HFFc6 (cell line): ENCODE results near the gene ANLN. TPM values are rescaled to one million over a fixed set of nuclear protein-coding genes. Genes with fewer than 3 reads are reported as not detected.

Experiments used
- DNase-seq: peaks from one replicate; pipeline ENCODE4 v3.0.0-alpha.2; 2018
- H3K27ac Mint-ChIP-seq: 2 replicates; pipeline ENCODE4 v1.8.0; 2020; ENCODE audit warnings: mild to moderate bottlenecking, mixed read lengths
- H3K27me3 Mint-ChIP-seq: 2 replicates; pipeline ENCODE4 v1.8.0; 2021; ENCODE audit warnings: mild to moderate bottlenecking, moderate library complexity, mixed read lengths; ENCODE audit not compliant: insufficient read depth
- H3K36me3 Mint-ChIP-seq: 2 replicates; pipeline ENCODE4 v1.8.0; 2021; ENCODE audit warnings: low read depth, mixed read lengths
- H3K4me1 Mint-ChIP-seq: 2 replicates; pipeline ENCODE4 v1.8.0; 2020; ENCODE audit warnings: low read depth, mixed read lengths
- H3K4me3 Mint-ChIP-seq: 2 replicates; pipeline ENCODE4 v1.8.0; 2020; ENCODE audit warnings: mild to moderate bottlenecking, moderate library complexity, mixed read lengths
- H3K9me3 Mint-ChIP-seq: 2 replicates; pipeline ENCODE4 v1.8.0; 2020; ENCODE audit warnings: mild to moderate bottlenecking, mixed read lengths
- total RNA-seq, 6 experiments: library from RNA; stranded (reverse); fragmentation: NEBNext Ultra II Directional; extraction: Animal tissue kit (Norgen Biotek cat#: 25700); gene quantifications; 2 replicates in 1 of 6; 3 replicates in 5 of 6; pipeline ENCODE4 v1.2.3, GENCODE V29; 2021
- TF ChIP-seq, protein P1 (sequence below): fragments of 200-600 bp; sonication (generic); IDR thresholded peaks from 2 replicates; pipeline ENCODE4 v1.5.0; 2021; ENCODE audit warnings: antibody characterized with exemption, mild to moderate bottlenecking

ANLN gene
- total RNA-seq, 6 experiments from 2014 or later, result 109 to 291 (median 233) TPM

DNA sequence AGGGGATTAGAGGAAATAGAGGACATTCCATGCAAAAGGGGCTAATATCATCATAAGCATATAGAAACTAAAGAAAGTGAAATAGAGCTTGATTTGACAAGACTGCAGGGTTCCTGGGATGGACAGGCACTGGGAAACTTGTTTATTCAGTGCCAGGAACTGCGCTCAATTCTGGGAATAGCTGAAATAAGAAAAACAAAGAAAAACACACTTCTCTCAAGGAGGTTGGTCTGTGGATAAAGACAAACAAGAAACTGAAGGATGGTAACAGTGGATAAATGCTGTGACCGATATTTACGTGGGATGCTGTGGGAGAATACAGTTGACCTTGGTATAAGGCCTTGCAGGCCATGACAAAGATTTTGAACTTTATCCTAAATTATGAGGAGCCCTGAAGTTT lies 40.9 kb upstream of the ANLN start:
- Mint-ChIP-seq H3K4me1 (peaks cover 17% of the 10 kb centered on the region), H3K27me3 (no peaks in the 10 kb centered on the region), H3K27ac (no peak overlapping the region), H3K4me3 (no peak overlapping the region), H3K36me3 (no peaks in the 10 kb centered on the region), H3K9me3 (no peaks in the 10 kb centered on the region)
- no peak for DNase-seq
- TF ChIP-seq, protein P1, sequence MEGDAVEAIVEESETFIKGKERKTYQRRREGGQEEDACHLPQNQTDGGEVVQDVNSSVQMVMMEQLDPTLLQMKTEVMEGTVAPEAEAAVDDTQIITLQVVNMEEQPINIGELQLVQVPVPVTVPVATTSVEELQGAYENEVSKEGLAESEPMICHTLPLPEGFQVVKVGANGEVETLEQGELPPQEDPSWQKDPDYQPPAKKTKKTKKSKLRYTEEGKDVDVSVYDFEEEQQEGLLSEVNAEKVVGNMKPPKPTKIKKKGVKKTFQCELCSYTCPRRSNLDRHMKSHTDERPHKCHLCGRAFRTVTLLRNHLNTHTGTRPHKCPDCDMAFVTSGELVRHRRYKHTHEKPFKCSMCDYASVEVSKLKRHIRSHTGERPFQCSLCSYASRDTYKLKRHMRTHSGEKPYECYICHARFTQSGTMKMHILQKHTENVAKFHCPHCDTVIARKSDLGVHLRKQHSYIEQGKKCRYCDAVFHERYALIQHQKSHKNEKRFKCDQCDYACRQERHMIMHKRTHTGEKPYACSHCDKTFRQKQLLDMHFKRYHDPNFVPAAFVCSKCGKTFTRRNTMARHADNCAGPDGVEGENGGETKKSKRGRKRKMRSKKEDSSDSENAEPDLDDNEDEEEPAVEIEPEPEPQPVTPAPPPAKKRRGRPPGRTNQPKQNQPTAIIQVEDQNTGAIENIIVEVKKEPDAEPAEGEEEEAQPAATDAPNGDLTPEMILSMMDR, result no peak

DNA sequence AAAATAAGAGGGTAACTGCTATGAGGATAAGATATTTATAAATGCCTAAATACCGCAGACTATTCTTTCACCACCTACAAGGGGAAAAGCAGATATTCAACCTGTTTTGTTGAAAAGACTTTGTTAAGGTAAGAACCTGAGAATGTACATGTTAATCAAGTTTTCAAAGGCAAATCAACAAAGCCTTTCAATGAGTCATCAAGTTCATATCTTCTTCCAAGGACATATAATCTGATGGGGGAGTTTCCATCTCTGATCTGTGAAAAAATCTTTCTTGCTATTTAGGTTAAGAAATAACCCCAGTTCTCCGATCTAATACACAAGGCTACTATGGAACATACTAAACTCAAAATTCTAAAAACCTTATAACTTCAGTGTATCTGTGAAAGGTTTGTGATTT lies 40.0 kb upstream of the ANLN start:
- Mint-ChIP-seq H3K27ac (no peak overlapping the region), H3K36me3 (no peaks in the 10 kb centered on the region), H3K4me1 (peaks cover 17% of the 10 kb centered on the region), H3K27me3 (no peaks in the 10 kb centered on the region), H3K4me3 (no peak overlapping the region), H3K9me3 (no peaks in the 10 kb centered on the region)
- DNase-seq, result no peak
- TF ChIP-seq, protein P1, result no peak

DNA sequence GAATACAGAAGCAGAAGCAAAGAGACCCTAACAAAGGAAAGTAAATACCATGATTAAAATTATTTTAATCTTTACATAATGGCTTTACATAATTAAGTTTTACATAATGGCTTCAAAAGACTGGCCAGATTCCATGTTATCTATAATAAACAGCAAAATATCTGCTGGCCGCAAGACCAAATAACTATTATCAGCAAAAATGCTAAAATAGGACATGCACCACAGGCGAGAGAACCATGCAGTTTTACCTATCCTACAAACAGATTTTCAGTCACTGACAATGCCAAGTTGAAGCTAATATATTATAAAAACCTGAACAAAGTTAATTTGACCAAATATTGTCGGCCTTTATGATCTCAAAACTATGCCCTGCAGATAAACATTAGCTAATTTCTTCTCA lies 34.2 kb upstream of the ANLN start:
- no peak overlapping the region for H3K27ac Mint-ChIP-seq
- H3K4me1 Mint-ChIP-seq, result peaks cover 7% of the 10 kb centered on the region; the same call in 1 of the 2 replicates
- H3K9me3 Mint-ChIP-seq, result no peaks in the 10 kb centered on the region
- TF ChIP-seq, protein P1, result no peak
- H3K36me3 Mint-ChIP-seq, result no peaks in the 10 kb centered on the region
- no peak overlapping the region for H3K4me3 Mint-ChIP-seq
- no peaks in the 10 kb centered on the region; the same call in none of the 2 replicates for H3K27me3 Mint-ChIP-seq
- DNase-seq, result no peak

DNA sequence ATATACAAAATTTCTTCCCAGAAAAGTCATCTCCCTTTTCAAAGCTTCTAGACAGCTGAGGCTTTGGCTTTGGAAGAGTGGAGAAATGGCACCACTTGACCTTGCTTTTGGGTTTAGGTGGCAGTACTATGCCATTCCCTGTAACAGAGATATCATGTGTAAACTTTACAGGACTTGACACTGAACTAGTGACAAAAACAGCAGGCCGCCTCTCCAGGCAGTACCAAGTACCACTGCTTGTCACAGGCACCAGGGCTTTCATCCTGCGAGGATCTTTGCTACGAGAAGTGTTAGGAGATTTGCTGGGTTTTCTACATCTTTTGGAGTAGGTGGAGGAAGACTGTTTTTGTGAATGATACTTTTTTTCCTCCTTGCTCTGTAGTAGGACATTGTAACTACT lies 32.6 kb upstream of the ANLN start:
- Mint-ChIP-seq H3K27me3 (no peaks in the 10 kb centered on the region; the same call in none of the 2 replicates), H3K4me3 (no peak overlapping the region), H3K4me1 (peaks cover 7% of the 10 kb centered on the region; the same call in 1 of the 2 replicates), H3K9me3 (no peaks in the 10 kb centered on the region), H3K36me3 (no peaks in the 10 kb centered on the region), H3K27ac (no peak overlapping the region)
- TF ChIP-seq, protein P1, result no peak
- no peak for DNase-seq

DNA sequence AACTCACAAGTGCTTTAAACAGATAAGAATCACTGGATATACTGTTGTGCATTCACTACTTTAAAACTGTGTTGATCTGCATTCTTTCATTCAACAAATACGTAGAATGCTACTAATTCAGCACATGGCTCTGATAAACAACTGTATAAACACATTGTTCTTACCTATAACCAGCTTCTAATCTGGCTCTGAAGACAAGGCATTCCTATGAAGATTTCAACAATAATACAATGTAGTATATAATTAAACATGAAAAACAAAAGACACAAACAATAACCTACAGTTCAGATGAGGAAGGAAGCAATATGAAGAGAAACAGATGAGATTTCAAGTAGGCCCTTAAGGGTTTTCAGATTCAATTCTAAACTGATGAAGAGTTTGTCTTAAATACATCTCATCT lies 31.1 kb upstream of the ANLN start:
- H3K9me3 Mint-ChIP-seq, result no peaks in the 10 kb centered on the region
- H3K27ac Mint-ChIP-seq, result no peak overlapping the region
- H3K4me1 Mint-ChIP-seq, result peaks cover 7% of the 10 kb centered on the region; the same call in 1 of the 2 replicates
- TF ChIP-seq, protein P1, result no peak
- H3K27me3 Mint-ChIP-seq, result peaks cover 4% of the 10 kb centered on the region
- no peak overlapping the region for H3K4me3 Mint-ChIP-seq
- no peaks in the 10 kb centered on the region for H3K36me3 Mint-ChIP-seq
- no peak for DNase-seq

DNA sequence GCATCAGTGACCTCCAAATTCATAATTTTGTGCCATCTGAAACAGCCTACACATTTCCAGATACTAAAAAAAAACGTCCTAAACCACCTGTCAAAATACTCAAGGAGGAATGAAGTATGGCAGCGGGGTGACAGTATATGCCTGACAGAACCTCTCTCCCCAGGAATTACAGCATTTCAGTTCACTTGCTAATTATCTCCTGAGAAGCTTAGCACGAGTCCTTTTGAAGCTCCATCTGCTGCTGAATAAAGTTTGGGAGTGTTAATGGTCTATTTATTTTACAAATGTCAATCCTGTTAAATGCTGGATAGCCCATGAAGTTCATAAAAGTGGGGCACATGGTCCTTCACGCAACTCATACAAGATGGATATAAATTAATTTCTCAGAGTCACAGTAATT lies 29.4 kb upstream of the ANLN start:
- Mint-ChIP-seq H3K4me3 (no peak overlapping the region), H3K27ac (no peak overlapping the region), H3K36me3 (no peaks in the 10 kb centered on the region), H3K4me1 (peaks cover 7% of the 10 kb centered on the region; the same call in 1 of the 2 replicates), H3K27me3 (peaks cover 4% of the 10 kb centered on the region), H3K9me3 (no peaks in the 10 kb centered on the region)
- no peak for DNase-seq
- TF ChIP-seq, protein P1, result no peak
